Measurements from ENCODE around the gene NIF3L1. TPM values are rescaled to one million over a fixed set of nuclear protein-coding genes. Genes with fewer than 3 reads are reported as not detected.

Gene NIF3L1
- total RNA-seq, 1 donor from 2014 or later, result 36.4 TPM

DNA sequence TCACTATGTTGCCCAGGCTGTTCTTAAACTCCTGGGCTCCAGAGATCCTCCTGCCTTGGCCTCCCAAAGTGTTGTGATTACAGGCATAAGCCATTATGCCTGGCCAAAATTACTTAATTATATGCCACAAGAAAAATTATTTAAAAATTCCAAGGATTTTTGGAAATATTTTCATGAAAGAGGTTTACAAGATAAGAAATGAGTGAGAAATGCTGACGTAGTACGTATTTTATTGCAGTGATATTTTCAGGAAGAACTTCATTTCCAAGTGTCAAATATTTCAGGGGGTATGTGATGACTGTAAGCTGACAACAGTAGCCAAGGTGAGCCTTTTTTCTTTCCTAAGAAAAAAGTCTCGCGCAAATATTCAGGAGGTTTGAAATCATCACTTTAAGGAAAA is 20.8 kb downstream of the NIF3L1 start:
- TF ChIP-seq, protein P1, sequence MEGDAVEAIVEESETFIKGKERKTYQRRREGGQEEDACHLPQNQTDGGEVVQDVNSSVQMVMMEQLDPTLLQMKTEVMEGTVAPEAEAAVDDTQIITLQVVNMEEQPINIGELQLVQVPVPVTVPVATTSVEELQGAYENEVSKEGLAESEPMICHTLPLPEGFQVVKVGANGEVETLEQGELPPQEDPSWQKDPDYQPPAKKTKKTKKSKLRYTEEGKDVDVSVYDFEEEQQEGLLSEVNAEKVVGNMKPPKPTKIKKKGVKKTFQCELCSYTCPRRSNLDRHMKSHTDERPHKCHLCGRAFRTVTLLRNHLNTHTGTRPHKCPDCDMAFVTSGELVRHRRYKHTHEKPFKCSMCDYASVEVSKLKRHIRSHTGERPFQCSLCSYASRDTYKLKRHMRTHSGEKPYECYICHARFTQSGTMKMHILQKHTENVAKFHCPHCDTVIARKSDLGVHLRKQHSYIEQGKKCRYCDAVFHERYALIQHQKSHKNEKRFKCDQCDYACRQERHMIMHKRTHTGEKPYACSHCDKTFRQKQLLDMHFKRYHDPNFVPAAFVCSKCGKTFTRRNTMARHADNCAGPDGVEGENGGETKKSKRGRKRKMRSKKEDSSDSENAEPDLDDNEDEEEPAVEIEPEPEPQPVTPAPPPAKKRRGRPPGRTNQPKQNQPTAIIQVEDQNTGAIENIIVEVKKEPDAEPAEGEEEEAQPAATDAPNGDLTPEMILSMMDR (conservative IDR thresholded peaks at IDR 0.05; ENCODE audit: low read depth, low read length), result no peak
- no peak for DNase-seq (ENCODE audit: low read depth)
- no peak overlapping the region for H3K4me3 ChIP-seq (ENCODE audit: low read depth, low read length)

- H3K4me3 ChIP-seq (ENCODE audit: low read depth, low read length), result no peak overlapping the region
- no peak for DNase-seq (ENCODE audit: low read depth)
- TF ChIP-seq, protein P1 (conservative IDR thresholded peaks at IDR 0.05; ENCODE audit: low read depth, low read length), result no peak
These were observed 24.5 kb downstream of the NIF3L1 start for GRCh38 chr2:200913654-200914053.

- TF ChIP-seq, protein P1 (conservative IDR thresholded peaks at IDR 0.05; ENCODE audit: low read depth, low read length), result no peak
- no peak overlapping the region for H3K4me3 ChIP-seq (ENCODE audit: low read depth, low read length)
- DNase-seq (ENCODE audit: low read depth), result no peak
These were observed 33.3 kb downstream of the NIF3L1 start for GRCh38 chr2:200922439-200922838.

GRCh38 chr2:200929334-200930249 is 40.4 kb downstream of the NIF3L1 start:
- TF ChIP-seq, protein P1 (conservative IDR thresholded peaks at IDR 0.05; ENCODE audit: low read depth, low read length), result no peak

GRCh38 chr2:200930947-200931626 is 41.9 kb downstream of the NIF3L1 start:
- DNase-seq (ENCODE audit: low read depth), result no peak
- TF ChIP-seq, protein P1 (conservative IDR thresholded peaks at IDR 0.05; ENCODE audit: low read depth, low read length), result no peak
- H3K4me3 ChIP-seq (ENCODE audit: low read depth, low read length), result no peak overlapping the region

More at GRCh38 chr2:200929334-200930249, 40.4 kb downstream of the NIF3L1 start:
- no peak for DNase-seq (ENCODE audit: low read depth)
- H3K4me3 ChIP-seq (ENCODE audit: low read depth, low read length), result no peak overlapping the region

- no peak for DNase-seq (ENCODE audit: low read depth)
- TF ChIP-seq, protein P1 (conservative IDR thresholded peaks at IDR 0.05; ENCODE audit: low read depth, low read length), result no peak
- no peak overlapping the region for H3K4me3 ChIP-seq (ENCODE audit: low read depth, low read length)
These were observed 50.7 kb downstream of the NIF3L1 start for GRCh38 chr2:200939832-200940231.
